GM18858 (cell line): Measurements from ENCODE around the gene GJC2.
"Not testable (repeated sequence)": the region's sequence is repeated elsewhere in the genome, so short reads cannot be mapped to it uniquely, and the experiment has no call there.

Experiments
- ATAC-seq: cut with Tn5 transposase; IDR thresholded peaks from one replicate; pipeline ENCODE4 v1.9.1; 2021; ENCODE audit not compliant: unreplicated experiment

The GJC2 gene

DNA sequence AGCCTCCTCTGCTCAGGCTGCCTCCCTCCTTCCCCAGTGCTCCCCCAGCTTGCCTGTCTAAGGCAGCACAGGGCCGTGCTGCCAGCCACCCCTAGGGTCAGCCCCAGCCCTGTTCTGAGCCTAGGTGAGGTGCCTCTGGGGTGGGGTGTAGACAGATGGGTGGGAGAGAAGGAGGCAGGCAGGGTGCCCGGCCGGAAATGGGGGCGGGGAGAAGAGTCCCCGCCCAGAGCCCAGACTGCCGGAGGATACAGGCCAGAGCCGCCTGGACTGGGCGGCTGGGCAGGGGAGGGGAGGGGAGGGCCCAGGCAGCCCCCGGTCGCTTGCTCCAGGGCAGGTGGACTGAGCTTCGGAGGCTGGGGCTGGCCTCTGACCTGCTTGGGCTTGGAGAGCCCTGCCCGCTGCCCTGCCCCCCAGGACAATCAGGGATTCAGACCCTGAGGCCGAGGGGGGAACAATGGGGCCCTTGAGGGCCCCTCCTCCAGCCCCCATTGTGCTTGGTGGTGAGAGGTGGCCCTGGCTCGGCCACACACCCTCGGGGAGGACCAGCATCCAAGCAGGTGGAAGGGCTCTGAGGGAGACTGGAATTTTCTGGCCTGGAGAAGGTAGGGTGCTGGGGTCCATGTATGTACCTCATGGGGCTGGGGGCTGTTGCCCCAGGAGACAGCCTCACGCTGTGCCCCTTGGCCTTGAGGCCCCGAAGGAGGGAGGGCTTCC is at the start of gene GJC2:
Gene GJC2 (plus strand): TSS at position 525 of the 714 bp plus-strand sequence. CDS start 7,829 bp downstream, outside the sequence.
- ATAC-seq, result no peak

DNA sequence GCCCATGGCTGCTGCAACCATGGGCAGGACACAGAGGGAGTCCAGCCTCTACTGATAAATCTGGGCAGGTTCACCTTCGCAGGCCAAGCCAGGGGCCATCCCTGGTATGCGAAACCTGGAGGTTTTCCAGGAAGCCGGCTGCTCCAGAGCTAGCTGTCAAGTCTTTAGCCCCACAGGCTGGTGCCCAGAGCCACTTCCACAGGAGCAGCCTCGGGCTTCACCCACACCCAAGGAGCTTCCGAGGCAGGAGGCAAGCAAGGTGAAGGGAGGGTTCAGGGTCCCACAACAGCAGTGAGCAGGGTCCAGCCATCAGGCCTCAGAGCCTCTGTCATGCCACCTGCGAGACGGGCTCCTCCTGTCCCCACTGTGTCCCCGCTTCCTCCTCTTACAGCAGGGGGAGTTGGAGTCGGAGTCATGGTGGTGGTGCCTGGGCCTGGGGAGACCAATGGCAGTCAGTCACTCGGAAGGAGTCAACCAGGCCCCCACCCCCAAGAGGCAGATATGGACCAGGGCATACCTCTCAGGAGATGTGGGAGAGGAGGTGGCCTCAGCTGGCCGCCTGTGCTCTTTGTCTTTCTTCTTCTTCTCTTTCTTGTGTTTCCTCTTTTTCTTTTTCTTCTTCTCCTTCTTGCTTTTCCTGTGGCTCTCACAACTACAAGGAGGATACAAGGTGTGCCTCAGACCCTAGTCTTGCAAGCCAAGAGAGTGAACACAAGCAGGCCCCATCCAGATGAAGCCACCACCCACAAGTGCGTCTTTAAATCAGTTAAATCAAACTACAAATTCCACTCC is 48.7 kb upstream of the GJC2 start:
- ATAC-seq, result no peak

DNA sequence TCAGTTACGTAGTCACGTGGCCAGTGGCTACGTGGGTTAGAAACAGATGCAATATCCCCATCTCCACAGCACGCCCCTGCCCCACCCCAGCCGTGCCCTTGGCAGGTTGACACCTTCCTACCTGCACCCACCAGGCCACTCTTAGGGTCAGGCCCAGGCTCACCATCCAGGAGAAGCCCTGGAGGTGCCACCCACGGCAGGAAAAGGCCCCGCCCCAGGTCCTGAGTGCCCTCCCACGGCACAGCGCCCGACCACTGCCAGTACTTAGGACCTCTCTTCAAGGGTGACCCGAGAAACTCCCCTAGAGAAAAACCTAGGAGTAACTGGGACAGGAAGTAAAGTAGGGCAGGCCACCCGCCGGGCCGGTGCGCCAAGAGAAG is 48.1 kb upstream of the GJC2 start:
- ATAC-seq, result no peak

DNA sequence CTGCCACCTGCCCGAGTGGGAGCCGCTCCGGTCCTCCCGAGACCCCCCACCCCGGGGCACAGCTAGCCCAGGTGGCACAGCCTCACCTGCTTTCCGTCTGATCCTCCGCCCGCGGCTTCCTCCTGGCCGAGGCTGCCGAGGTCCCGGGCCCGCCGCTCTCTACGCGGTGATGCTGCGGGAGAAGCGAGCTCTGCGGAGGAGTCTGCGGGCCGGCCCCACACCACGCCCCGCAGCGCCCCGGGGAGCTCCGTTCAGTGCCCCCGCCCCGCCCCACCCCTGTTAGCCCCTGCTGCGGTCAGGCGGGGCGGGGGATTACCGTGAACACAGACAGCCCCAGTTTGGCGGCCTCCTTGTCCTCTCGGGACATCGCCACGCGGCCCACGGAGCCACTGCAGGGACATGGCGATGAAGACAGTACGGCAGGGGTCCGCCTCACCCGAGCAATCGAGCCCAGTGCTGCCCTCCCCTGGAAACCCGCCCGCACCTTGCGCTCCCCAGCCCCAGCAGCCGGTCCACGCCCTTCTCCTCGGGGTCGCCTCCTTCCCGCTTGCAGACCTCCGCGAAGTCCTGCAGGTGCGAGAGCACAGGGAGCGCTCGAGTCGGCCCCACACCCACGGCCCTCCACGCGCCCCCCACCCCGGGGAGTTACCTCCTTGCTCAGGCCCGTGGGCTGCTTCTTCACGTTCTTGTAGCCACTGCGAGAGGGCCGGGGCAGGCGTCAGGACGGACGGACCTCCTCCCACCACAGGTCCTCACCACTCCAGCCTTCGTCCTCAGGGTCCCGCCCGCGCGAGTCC is 47.5 kb upstream of the GJC2 start:
- no peak for ATAC-seq

DNA sequence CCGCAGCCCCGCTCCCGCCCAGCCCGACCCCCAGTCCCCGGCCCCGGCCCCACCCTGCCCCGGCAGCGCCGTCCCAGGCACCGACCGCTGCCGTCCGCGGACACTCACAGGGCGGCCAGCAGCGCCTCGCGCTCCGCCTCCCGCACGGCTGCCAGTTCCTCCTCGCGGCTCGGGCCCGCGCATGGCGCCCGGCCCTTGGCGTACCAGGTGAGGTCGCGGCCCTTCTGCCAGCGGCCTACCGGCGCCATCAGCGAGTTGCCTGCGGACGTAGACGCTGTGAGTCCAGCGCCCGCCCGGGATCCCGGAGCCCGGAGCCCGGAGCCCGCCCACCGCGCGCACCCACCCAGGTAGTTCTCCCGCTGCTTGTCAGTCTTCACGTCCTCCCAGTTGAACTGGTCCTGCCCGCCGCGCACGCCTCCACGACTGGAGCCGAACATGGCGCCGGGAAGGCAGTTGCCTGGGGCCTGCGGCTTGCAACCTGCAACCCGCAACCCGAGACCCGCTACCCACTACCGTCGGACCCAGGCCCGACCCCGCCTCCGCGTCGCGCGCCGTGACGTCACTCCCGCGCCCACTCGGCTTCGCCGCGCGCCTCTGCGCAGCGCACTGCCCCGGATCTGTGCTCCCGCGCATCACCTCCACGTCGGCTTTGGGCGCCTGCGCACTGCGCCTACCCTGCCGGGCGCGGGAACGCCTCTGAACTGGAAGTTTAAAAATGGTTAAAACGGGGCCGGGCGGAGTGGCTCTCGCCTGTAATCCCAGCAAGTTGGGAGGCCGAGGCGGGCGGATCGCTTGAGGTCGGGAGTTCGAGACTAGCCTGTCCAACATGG is 46.7 kb upstream of the GJC2 start, which contains the start of gene C1orf35:
Gene C1orf35 (minus strand): TSS at position 535 of the 830 bp plus-strand sequence. CDS start 98 bp downstream, at position 437.
- ATAC-seq, result peak; percentile 73

DNA sequence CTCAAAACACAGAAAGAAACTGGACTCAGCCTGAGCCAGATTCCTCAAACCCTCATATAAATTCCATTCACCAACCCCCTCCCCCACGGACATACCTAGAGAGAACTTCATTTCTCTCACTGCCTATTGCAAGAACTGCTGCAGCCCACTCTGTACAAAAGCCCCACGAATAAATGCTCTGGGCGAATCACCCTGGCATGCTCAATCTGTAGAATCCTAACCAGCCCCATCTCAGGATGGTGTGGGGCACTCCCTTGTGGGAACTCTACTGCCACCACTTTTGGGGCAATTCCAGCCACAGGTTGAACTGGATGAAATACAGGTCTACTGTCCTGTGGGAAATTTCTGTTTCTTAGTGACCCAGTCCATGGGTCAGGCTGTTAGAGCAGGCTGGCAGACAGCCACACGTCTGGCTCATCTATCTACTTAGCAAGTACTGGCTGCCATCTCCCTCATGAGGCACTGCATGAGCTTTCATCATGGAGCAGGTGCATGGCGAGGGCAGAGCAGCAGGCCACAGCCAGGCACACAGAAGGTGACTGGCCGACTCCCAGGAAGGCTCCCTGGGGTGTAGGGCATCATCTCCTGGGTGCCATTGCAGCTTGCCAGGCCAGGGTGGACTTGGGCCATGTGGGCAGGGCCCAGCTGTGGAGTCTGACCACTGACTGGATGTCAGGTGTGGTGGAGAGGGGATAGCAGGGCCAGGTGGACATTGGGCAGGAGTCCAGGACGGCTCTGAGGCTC is 45.0 kb upstream of the GJC2 start:
- no peak for ATAC-seq

DNA sequence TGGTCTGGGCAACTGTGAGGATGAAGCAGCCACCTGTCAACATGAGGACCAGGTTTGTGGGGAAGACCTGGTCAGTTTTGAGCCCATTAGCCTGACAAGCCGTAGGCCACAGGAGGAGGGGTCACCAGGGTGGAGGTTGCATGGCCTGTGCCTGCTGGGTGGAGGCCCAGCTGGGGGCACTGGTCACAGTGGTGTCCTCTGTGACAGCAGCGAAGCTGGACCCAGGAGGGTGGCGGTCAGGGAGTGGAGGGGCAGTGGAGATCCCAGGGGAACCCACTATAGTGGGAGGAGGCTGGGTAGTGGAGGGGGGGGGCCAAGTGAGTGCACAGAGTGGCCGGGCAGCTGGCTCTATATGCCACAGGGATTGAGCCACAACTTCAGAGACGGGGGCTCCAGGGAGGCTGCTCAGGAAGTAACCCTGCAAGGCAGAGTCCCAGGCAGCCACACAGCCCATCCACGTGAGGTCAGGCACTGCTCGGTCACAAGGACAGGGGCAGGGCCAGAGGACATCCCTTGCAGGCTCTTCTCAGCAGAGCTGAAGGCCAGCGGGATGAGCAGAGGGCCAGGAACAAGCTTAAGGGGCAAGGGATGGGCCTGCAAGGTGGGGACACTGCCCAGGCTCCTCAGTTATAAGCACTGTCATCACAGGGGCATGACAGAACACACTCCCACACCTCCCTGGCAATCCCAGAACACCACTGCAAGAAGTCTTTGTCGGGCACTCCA is 44.3 kb upstream of the GJC2 start:
- no peak for ATAC-seq

DNA sequence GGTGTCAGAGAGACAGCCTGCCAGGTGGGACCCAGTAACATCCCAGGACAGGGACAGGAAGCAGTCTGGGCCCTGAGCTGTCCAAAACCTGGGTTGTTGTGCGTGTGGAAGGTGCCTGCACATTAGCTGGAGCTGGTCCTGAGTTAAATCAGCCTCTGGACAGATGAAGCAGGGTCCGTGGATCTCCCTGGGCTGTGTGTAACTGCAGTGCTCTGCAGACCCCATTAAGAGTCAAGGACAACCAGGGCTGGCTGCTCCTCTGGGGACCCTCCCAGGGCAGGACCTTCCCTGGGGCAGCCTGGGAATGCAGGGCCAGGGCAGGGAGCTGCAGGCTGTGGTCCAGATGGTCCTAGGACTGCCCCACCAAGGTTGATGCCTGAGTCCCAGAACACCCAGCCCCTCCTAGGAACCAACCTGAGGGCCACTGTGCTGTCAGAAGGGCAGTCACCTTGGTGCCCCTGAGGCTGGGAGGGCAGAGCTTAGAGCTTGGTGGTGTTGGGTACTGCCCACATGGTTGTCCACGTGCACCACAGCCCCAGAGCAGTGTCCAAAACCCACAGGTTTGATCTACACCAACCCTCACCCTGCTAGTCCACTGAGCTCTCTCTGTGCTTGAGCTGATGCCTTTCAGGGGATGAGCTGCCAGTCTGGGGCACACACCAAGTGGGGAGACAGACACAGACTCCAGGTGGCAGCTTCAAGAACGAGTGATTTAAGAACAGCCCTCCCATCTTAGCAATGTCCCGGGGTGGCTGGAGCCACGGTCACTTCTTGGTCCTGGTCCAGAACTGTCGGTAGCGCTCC is 43.5 kb upstream of the GJC2 start:
- ATAC-seq, result no peak

DNA sequence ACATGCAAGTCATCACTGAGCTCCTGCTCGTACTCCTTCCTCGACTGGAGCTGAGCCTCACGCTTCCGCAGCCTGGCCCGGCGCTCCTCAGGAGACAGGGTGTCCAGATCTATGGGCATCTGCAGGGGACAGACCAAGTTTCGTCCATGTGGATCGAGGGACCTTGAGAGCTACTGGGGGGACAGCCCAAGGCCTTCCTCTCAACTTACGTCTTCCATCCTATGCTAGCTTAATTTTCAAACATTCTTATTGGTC is 43.0 kb upstream of the GJC2 start:
- ATAC-seq, result no peak

DNA sequence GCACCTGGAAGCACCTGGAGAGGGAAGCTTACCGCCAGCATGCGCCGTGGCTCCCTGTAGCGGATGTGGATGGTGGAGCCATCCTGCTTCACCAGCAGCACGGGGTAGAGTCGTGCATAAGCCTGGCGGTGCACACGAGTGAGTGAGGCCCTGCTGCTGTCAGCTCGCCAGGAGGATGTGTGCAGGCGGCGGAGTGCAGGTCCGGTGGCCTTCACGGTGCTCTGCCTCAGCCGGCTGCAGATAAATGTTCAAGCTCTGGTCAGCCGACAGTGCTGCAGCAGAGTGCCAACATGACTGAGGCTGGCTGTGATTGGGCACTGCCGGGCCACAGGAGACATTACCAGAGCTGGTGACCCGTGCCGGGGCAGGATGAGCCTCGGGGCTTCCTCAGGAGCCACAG is 42.1 kb upstream of the GJC2 start:
- no peak for ATAC-seq

DNA sequence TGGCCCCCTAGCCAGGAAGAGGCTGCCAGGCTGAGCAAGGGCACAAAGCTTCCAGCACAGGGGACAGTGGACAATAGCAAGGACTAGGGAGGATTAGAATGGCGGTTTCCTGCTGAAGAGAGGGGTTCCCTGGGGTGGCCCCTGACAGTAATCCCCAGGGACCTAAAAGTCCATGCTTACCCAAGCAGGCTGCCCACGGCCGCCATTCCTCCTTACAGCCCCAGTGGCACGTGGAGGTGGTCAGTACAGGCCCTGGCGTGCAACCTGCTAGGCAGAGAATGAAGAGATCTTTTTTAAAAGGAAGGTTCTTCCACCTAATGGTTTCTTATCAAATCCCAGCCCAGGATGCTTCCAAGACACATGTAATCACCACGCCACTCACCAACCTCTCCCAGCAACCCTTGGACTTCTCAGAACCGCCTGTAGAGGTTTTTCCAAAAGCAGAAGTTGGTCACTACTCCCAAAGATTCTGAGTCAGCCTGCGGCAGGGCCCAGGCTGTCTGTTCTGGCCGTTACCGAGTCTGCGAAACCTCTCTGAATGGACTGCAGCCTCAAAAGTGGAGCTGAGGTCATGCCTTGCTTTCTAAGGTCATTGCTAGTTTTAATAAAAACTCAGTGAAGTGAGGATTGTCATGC is 41.6 kb upstream of the GJC2 start:
- no peak for ATAC-seq

DNA sequence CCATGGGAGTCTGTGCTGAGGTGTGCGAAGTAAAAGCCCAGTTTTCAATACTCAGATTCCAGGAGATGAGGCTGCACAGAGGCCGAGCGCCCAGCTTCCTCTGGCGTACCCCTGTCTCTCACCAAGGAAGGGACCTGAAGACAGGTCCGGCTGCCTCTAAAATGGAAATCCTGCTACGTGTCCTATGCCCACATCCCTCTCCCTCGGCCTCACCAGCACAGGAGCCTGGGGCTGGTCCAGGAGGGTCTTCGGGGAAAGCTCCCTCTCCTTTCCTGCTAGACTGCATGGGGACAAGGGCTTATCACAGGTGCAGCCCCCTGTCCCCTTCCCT is 41.0 kb upstream of the GJC2 start:
- ATAC-seq, result peak; percentile 10

DNA sequence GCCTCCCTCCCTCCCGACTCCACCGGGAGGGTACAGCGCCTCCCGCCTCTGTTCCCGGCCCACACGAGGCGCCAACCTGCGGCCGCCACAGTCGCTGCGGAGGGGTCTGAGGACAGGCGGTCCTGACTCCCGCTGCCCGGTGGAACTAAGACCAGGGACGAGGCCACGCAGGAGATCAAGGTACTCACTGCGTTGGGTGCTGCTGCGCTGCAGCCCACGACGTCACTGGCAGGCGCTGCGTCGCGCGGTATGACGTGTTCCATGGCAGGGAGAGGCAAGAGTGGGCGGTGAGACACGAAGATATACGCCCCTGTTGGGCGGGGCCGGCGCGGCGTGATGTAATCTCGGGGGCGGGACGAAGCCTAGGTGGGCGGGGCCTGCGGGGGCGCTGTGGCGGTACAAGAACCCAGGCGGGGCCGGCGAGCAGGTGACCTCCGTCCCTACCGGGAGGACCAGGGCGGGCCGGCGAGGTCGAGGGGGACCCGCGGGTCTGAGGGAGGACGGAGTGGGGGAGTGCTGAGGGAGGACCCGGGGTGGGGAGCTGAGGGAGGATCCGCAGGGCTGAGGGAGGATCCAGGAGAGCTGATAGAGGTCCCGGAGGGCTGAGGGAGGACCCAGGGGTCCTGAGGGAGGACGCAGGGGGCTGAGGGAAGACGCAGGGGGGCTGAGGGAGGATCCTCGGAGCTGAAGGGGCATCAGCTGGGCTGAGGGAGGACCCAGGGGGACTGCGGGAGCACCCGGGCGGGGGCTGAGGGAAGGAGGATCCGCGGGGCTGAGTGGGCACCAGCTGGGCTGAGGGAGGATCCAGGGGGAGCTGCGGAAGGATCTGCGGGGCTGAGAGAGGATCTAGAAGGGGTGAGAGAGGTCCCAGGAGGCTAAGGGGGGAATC is 40.4 kb upstream of the GJC2 start, which contains the start of gene MRPL55:
Gene MRPL55 (minus strand): TSS at position 227 of the 889 bp plus-strand sequence. CDS start 1,039 bp downstream, outside the sequence.
- peak; percentile 88 for ATAC-seq

DNA sequence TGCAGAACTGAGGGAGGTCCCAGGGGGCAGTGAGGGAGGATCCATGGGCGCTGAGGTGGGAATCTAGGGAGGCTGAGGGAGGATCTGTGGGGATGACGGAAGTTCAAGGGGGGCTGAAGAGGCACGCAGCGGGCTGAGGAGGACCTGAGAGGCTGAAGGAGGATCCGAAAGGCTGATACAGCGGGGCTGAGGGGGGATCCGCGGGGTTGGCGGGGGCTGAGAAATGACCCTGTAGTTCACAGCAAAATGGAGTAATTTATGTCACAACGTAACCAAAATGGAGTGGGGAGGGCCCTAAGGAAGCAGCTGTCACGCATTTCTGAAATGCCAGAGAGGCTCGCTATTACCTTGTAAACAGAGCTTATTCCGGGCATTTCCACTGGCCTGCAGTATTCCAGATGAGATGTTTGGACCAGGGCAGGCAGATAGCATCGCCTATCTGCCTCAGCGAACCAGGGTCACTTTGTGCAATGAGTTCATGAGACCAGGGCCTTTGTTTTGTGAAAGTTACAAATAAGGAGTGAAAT is 39.7 kb upstream of the GJC2 start:
- ATAC-seq, result no peak

DNA sequence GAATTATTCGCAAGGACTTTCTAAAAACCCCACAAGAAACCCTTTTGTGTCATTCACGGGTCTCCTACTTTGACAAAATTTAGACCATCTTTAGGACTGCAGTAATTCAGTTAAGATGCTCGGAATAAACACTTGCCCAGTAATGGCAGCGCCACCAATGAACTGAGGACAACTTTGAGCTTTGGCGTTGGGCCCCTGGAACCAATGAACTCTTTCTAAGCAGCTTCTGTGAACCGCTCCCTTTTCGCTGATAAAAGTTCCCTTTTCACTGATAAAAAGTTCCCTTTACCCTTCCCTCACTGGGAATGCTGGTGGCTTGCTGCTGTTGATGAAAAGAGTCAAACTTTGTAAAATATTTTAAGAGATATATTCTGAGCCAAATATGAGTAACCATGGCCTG is 39.2 kb upstream of the GJC2 start:
- ATAC-seq, result no peak

DNA sequence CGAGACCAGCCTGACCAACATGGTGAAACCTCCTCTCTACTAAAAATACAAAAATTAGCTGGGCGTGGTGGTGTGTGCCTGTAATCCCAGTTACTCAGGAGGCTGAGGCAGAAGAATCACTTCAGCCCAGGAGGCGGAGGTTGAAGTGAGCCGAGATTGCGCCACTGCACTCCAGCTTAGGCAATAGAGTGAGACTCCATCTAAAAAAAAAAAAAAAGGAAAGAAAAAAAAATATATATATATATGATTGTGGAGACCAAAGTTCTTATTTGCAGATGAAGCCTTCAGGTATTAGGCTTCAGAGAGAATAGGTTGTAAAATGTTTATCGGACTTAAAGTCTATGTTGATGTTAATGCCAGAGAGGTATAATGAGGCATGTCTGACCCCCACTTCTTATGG is 38.4 kb upstream of the GJC2 start:
- not testable (repeated sequence) for ATAC-seq

DNA sequence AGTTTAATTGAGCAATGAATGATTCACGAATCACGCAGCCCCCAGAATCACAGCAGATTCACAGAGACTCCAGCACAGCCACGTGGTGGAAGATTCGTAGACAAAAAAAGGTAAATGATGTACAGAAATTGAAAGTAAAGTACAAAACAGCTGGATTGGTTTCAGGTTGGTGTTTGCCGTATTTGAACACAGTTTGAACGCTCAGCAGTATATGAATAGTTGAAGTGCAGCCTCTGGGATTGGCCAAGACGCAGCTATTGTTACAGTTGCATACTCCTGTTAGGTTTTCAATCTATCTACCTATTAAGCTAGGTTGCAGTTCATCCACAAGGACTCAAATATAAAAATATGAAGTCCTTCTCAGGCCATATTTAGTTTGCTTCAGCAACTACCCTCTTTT is 37.6 kb upstream of the GJC2 start:
- no peak for ATAC-seq
